Cerebellar cortex (tissue), 1 donor: Measurements from ENCODE around the gene NF2.

Experiments used
- DNase-seq: peaks from one replicate; pipeline ENCODE4 v3.0.0-alpha.2; 2015; ENCODE audit warnings: low spot score

Gene NF2

GRCh38 chr22:29723766-29724165, 120.3 kb downstream of the NF2 start:
- DNase-seq: no peak

GRCh38 chr22:29724843-29725242, 121.4 kb downstream of the NF2 start:
- DNase-seq: no peak

GRCh38 chr22:29726106-29726505, 122.7 kb downstream of the NF2 start:
- no peak for DNase-seq

GRCh38 chr22:29726512-29727130, 123.2 kb downstream of the NF2 start:
- no peak for DNase-seq

- DNase-seq: no peak
Observed at GRCh38 chr22:29727131-29727523, 123.7 kb downstream of the NF2 start.

GRCh38 chr22:29729161-29729560, 125.7 kb downstream of the NF2 start:
- no peak for DNase-seq

- DNase-seq: no peak
Observed at GRCh38 chr22:29731058-29731850, 127.8 kb downstream of the NF2 start.

GRCh38 chr22:29732883-29733282, 129.4 kb downstream of the NF2 start:
- DNase-seq: no peak

- DNase-seq: no peak
Observed at GRCh38 chr22:29733362-29734201, 130.1 kb downstream of the NF2 start.

- no peak for DNase-seq
Observed at GRCh38 chr22:29734406-29734805, 131.0 kb downstream of the NF2 start.

GRCh38 chr22:29734838-29735237, 131.4 kb downstream of the NF2 start:
- no peak for DNase-seq

GRCh38 chr22:29735416-29735815, 132.0 kb downstream of the NF2 start:
- DNase-seq: no peak

- DNase-seq: no peak
Observed at GRCh38 chr22:29737251-29738117, 134.1 kb downstream of the NF2 start.

GRCh38 chr22:29738118-29738815, 134.8 kb downstream of the NF2 start:
- DNase-seq: peak; percentile 69

GRCh38 chr22:29739346-29739875, 136.0 kb downstream of the NF2 start:
- DNase-seq: no peak

- DNase-seq: no peak
Observed at GRCh38 chr22:29740216-29740615, 136.8 kb downstream of the NF2 start.

GRCh38 chr22:29741926-29742325, 138.5 kb downstream of the NF2 start:
- no peak for DNase-seq

GRCh38 chr22:29742326-29742725, 138.9 kb downstream of the NF2 start:
- DNase-seq: no peak

GRCh38 chr22:29744902-29745301, 141.5 kb downstream of the NF2 start:
- no peak for DNase-seq

GRCh38 chr22:29747832-29748231, 144.4 kb downstream of the NF2 start:
- DNase-seq: no peak
